Fibroblast of villous mesenchyme (primary cell): ENCODE measurements around the gene SPCS2. TPM values are rescaled to one million over a fixed set of nuclear protein-coding genes. Genes with fewer than 3 reads are reported as not detected.

ENCODE experiments used
- DNase-seq: peaks from one replicate; pipeline ENCODE4 v3.0.0-alpha.2; 2010; ENCODE audit warnings: low read depth
- H3K4me3 ChIP-seq: 2 replicates; pipeline ENCODE4 v1.5.1; 2011; ENCODE audit warnings: low read depth, mild to moderate bottlenecking, low read length
- total RNA-seq: library from RNA; depleted of rRNA; stranded (reverse); fragments of >200 nt; gene quantifications from 2 replicates; pipeline ENCODE4 v1.2.3, GENCODE V29; 2012
- TF ChIP-seq, protein P1 (sequence below): IDR thresholded peaks from 2 replicates; pipeline ENCODE4 v1.5.1; 2012; ENCODE audit warnings: low read depth, mild to moderate bottlenecking, low read length; ENCODE audit not compliant: insufficient read depth

The SPCS2 gene
- total RNA-seq, 1 donor: 14.7 TPM

DNA sequence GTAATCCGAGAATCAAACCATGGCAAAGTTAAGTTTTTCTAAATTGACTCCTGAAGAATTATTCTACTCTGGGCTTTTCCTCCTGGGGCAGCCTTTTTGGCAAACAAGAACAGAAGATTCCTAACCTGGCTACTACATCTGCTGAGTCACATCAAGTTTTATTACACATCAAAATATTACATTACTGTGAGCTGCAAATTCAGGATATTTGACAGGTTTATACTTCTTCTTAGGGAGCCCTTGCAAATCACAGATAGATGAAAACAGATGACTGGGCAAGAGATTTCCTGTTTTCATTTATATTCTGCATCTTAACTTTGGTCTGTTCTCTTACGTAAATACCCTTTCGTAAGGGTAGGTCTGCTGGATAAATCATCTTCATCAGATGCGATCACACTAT, 23.8 kb upstream of the SPCS2 start:
- peak; percentile 91 for DNase-seq
- TF ChIP-seq, protein P1, sequence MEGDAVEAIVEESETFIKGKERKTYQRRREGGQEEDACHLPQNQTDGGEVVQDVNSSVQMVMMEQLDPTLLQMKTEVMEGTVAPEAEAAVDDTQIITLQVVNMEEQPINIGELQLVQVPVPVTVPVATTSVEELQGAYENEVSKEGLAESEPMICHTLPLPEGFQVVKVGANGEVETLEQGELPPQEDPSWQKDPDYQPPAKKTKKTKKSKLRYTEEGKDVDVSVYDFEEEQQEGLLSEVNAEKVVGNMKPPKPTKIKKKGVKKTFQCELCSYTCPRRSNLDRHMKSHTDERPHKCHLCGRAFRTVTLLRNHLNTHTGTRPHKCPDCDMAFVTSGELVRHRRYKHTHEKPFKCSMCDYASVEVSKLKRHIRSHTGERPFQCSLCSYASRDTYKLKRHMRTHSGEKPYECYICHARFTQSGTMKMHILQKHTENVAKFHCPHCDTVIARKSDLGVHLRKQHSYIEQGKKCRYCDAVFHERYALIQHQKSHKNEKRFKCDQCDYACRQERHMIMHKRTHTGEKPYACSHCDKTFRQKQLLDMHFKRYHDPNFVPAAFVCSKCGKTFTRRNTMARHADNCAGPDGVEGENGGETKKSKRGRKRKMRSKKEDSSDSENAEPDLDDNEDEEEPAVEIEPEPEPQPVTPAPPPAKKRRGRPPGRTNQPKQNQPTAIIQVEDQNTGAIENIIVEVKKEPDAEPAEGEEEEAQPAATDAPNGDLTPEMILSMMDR: no peak

DNA sequence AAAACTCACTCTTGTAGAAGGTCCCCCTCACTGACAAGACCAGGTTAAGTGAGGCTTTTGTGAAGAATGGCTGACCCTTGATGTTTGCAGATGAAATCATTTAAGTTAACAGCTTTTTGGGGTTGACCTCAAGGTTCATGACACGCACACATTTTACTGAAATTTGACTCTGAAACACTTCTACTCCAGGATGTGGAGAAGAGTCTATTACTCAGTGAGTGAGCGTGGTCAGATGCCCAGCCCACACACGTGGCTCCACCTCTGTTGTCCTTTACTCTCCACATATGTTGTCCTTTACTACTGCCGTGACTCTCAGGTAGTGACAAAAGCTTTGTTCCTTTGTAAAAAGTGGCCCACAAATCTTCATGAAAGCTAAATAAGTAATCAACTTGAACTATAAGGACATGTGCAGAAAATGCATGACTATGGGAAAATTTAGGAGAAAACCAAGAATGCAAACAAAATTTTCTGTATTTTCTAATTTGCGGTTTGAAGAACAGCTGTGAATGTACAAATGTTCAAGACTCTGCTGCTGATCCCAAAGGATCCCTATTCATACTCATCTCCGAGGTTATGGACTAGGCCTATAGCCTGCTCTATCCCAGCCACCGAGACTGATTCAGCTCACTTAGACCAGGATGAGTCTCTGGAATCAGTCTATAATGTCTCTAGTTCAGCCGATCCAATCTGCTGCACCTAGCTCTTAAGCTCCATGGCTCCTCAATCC, 22.6 kb upstream of the SPCS2 start:
- TF ChIP-seq, protein P1: no peak
- DNase-seq: peak; percentile 75
- no peak overlapping the region for H3K4me3 ChIP-seq

More for the DNA sequence above, 23.8 kb upstream of the SPCS2 start:
- no peak overlapping the region for H3K4me3 ChIP-seq

DNA sequence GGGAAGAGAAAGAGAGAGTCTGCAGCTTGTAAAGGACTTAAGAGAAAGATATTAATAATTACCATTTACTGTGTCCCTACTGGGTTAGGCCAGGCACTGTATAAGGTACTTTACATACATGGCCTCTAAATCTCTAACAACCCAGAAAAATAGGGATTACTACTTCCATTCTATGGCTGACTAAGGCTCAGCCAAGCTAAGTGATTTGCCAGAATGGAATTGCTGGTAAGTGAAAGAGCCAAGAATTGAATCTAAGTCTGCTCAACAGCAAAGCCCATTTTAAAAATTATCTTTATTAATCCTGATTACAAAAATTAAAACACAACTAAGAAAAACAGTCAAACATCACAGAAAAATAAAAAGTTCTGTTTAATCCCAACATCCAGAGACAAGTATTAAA, 21.6 kb upstream of the SPCS2 start:
- TF ChIP-seq, protein P1: no peak
- DNase-seq: no peak
- H3K4me3 ChIP-seq: no peak overlapping the region

DNA sequence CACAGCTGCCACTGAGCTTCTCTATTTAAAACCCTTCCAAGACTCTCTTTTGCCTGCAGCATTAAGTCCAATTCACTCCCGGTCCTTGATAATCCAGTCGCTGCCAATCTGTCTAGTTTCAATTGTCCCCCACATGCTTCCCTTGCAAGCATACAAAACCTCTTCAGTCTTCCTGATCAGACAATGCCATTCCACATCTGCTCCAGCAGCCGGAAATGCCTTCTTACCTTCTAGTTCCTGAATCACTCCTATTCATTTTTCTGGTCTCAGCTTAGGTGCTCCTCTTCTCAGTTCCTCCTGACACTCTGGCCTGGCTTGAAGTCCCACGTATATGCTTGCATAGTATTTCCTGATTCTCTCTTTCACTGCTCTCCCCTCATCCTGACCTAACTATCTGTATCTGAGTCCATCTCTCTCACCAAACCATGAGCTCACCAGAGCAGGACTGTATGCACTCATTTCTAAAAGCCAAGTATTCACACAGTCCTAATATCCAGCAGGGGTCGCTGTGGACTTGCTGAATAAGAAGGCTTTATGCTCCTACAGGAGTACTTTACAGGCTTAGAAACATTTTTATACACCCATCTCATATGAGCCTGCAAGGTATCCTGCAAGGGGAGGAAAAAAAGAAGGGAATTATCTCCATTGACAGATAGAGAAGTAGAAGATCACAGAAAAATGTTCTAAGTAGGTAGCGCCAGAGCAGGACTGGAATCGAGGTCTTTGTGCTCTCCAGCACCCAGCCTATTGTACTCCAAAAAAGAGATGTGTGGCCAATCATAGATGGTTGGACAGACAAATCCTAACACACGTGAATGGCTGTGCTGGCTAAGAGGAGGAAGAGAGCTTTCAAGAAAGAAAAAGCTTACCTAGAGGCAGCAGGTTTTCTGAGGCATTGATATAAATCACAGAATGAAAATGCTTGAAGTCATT, 19.4 kb upstream of the SPCS2 start:
- TF ChIP-seq, protein P1: peak; percentile 89
- DNase-seq: peak; percentile 95
- no peak overlapping the region for H3K4me3 ChIP-seq

DNA sequence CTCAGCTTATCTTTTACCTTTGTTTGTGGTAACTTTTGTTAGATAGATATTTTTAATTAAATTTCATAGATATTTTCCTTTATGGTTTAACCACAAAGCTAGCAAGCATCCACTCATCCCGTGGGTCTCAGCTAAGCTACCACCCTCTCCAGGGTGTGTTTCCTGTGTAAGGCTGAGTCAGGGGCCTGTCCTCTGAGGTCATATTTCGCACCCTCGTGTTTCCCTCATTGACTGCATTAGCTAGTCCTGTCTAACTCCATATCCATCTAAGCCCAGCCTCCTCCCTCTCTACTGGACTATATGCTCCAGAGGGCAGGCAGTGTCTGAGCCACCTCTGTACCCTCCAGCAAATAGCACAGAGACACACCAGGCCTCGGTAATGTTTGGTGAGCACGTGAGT, 16.9 kb upstream of the SPCS2 start:
- H3K4me3 ChIP-seq: no peak overlapping the region
- peak; percentile 61 for DNase-seq
- TF ChIP-seq, protein P1: no peak

DNA sequence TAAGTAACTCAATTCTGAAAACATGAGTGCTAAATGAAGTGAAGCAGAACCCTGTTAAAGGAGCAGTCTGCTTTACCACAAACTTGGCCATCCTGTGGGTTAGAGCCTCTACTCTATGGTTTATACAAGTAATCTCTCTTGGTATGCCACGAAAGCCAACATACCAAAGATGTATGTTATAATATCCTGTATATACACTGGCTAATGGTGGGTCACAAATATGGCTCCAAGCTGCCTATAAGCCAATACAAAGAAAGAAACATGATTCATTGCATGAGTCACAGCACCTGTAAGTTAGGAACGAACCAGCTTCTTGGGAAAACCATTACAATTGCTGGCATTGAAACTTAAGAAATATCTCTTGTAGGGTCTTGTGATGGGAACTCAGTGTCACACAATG, 16.3 kb upstream of the SPCS2 start:
- DNase-seq: peak; percentile 66
- TF ChIP-seq, protein P1: no peak
- H3K4me3 ChIP-seq: no peak overlapping the region
